Endothelial cell of umbilical vein (primary cell): ENCODE data around the gene KNTC1. TPM values are rescaled to one million over a fixed set of nuclear protein-coding genes. Genes with fewer than 3 reads are reported as not detected.

Source experiments
- BruUV-seq: library from RNA; stranded (reverse); fragments of 400-500 nt; replicated peaks from 2 replicates; lab custom pipeline; 2021; lab: Mats Ljungman, UMichigan
- CTCF ChIA-PET: fragments of 300-600, 350-600 bp; sonication (Branson Sonifier 250); formaldehyde crosslinking; loops from one replicate; lab custom pipeline; 2021; ENCODE audit warnings: antibody characterized with exemption, inconsistent platforms; lab: Charles Lee
- POLR2A ChIA-PET: fragments of 300-600, 350-600 bp; sonication (Branson Sonifier 250); formaldehyde crosslinking; loops from one replicate; lab custom pipeline; 2021; ENCODE audit warnings: antibody characterized with exemption, inconsistent platforms; lab: Charles Lee
- DNase-seq: peaks from one replicate; pipeline ENCODE4 v3.0.0-alpha.2; 2011; ENCODE audit warnings: low read depth, low spot score
- FAIRE-seq: peaks from 2 replicates; lab custom pipeline; 2011; peaks lifted over from hg19 to GRCh38; lab: Jason Lieb, UNC
- H2AFZ ChIP-seq: 2 replicates; pipeline ENCODE4 v1.6.0; 2012; ENCODE audit warnings: low read depth, low read length, control low read depth, inconsistent platforms
- H3K27ac ChIP-seq: 2 replicates; pipeline ENCODE4 v1.5.1; 2011; ENCODE audit warnings: low read depth, mild to moderate bottlenecking, control low read depth, low read length, moderate library complexity; ENCODE audit not compliant: insufficient read depth
- H3K27me3 ChIP-seq, 2 experiments: 2 replicates each; pipeline versions ENCODE4 v1.6.0 to v1.6.1; 2011; ENCODE audit warnings: low read length in 2 of 2, mixed read lengths in 1 of 2; ENCODE audit not compliant: control insufficient read depth in 2 of 2, insufficient read depth in 2 of 2
- H3K36me3 ChIP-seq, 2 experiments: 2 replicates in 1 of 2; 3 replicates in 1 of 2; pipeline ENCODE4 v1.5.1; 2011; ENCODE audit warnings: low read length in 2 of 2, mild to moderate bottlenecking in 1 of 2, moderate library complexity in 1 of 2; ENCODE audit not compliant: control insufficient read depth in 2 of 2, insufficient read depth in 2 of 2; ENCODE audit errors: extremely low read depth in 1 of 2
- H3K4me1 ChIP-seq: 3 replicates; pipeline ENCODE4 v1.5.1; 2011; ENCODE audit warnings: mild to moderate bottlenecking, low read length; ENCODE audit not compliant: control insufficient read depth, insufficient read depth; ENCODE audit errors: extremely low read depth
- H3K4me2 ChIP-seq: 2 replicates; pipeline ENCODE4 v1.6.1; 2011; ENCODE audit warnings: low read length, control low read depth, mixed read lengths; ENCODE audit not compliant: insufficient read depth
- H3K4me3 ChIP-seq, 3 experiments: fragments of 200-600 bp in 1 of 3; sonication (generic), shearing (Covaris generic) in 1 of 3; replicated peaks in 1 of 3; 2 replicates each; pipeline ENCODE4 v1.5.1; 2011 to 2016; ENCODE audit warnings: control low read depth in 3 of 3, low read length in 3 of 3, mild to moderate bottlenecking in 2 of 3, inconsistent platforms in 1 of 3, low read depth in 1 of 3, moderate library complexity in 1 of 3; ENCODE audit not compliant: insufficient read depth in 1 of 3
- H3K79me2 ChIP-seq: 2 replicates; pipeline ENCODE4 v1.6.0; 2012; ENCODE audit warnings: low read length, inconsistent platforms; ENCODE audit not compliant: control insufficient read depth, insufficient read depth
- H3K9ac ChIP-seq: replicated peaks from 2 replicates; pipeline ENCODE3; 2011; ENCODE audit warnings: low read length, control low read depth; ENCODE audit not compliant: insufficient read depth; ENCODE audit errors: extremely low read depth
- H3K9me1 ChIP-seq: replicated peaks from 3 replicates; pipeline ENCODE4 v1.6.0; 2011; ENCODE audit warnings: mild to moderate bottlenecking, low read length; ENCODE audit not compliant: control insufficient read depth, insufficient read depth; ENCODE audit errors: extremely low read depth
- H3K9me3 ChIP-seq: replicated peaks from 2 replicates; pipeline ENCODE4 v1.5.1; 2012; ENCODE audit warnings: low read length, inconsistent platforms; ENCODE audit not compliant: control insufficient read depth, insufficient read depth
- H4K20me1 ChIP-seq: replicated peaks from 2 replicates; pipeline ENCODE3; 2011; ENCODE audit warnings: mild to moderate bottlenecking, low read length; ENCODE audit not compliant: control insufficient read depth, insufficient read depth; ENCODE audit errors: extremely low read depth
- CTCF ChIP-seq, 2 donors: IDR thresholded peaks; 1 replicate in 1 of 2; 2 replicates in 1 of 2; pipeline ENCODE4 v1.5.1; 2011; ENCODE audit warnings: low read length in 2 of 2, mild to moderate bottlenecking in 2 of 2, moderate library complexity in 2 of 2, control low read depth in 1 of 2, inconsistent platforms in 1 of 2, low read depth in 1 of 2; ENCODE audit not compliant: insufficient read depth in 1 of 2; ENCODE audit errors: extremely low read depth in 1 of 2
- EZH2 ChIP-seq: IDR thresholded peaks from 2 replicates; pipeline ENCODE4 v1.6.1; 2012; ENCODE audit warnings: borderline replicate concordance, low read depth, mild to moderate bottlenecking, moderate library complexity, low read length, inconsistent platforms; ENCODE audit not compliant: severe bottlenecking
- FOS ChIP-seq: IDR thresholded peaks from 2 replicates; pipeline ENCODE4 v1.6.1; 2011; ENCODE audit warnings: mild to moderate bottlenecking, low read length, moderate library complexity, borderline replicate concordance; ENCODE audit not compliant: insufficient read depth
- GATA2 ChIP-seq: IDR thresholded peaks from 2 replicates; pipeline ENCODE4 v1.7.0; 2011; ENCODE audit warnings: low read depth, mild to moderate bottlenecking, moderate library complexity, mixed read lengths, low read length; ENCODE audit not compliant: insufficient read length, insufficient read depth
- JUN ChIP-seq: IDR thresholded peaks from 2 replicates; pipeline ENCODE4 v1.6.1; 2011; ENCODE audit warnings: borderline replicate concordance, low read depth; ENCODE audit not compliant: insufficient read length, insufficient read depth
- MAX ChIP-seq: IDR thresholded peaks from 2 replicates; pipeline ENCODE4 v1.6.1; 2011; ENCODE audit not compliant: insufficient read depth, insufficient read length
- MYC ChIP-seq: IDR thresholded peaks from one replicate; pipeline ENCODE4 v1.6.1; 2011; ENCODE audit warnings: mild to moderate bottlenecking, low read depth, low read length
- POLR2A ChIP-seq: IDR thresholded peaks from 2 replicates; pipeline ENCODE4 v1.6.1; 2012; ENCODE audit warnings: low read depth, mild to moderate bottlenecking, control low read depth, low read length
- POLR2AphosphoS5 ChIP-seq: IDR thresholded peaks from 2 replicates; pipeline ENCODE4 v1.6.1; 2012; ENCODE audit warnings: low read depth, mild to moderate bottlenecking, control low read depth, low read length, moderate library complexity; ENCODE audit not compliant: insufficient read depth
- dilution Hi-C: fragments of 300-500 bp; cut with MboI; formaldehyde crosslinking; loops from one replicate; pipeline ENCODE4 v1.15.0; 2019; ENCODE audit warnings: low sequenced_read_pairs; ENCODE audit not compliant: extremely low pct_ligation_motif_present
- intact Hi-C: fragments of 100-400 bp; cut with micrococcal nuclease; formaldehyde crosslinking; loops from one replicate; pipeline ENCODE4 v1.10.0; 2022
- polyA plus RNA-seq, 4 experiments: library from polyadenylated mRNA; depleted of rRNA in 3 of 4; stranded (reverse) in 3 of 4; unstranded in 1 of 4; fragments of >200 nt; gene quantifications; 2 replicates each; pipeline versions ENCODE4 v1.2.1 to v1.2.3, GENCODE V29; 2011 to 2012; ENCODE audit warnings: missing spikeins in 1 of 4
- total RNA-seq: library from RNA; stranded (reverse); gene quantifications from 2 replicates; pipeline ENCODE4 v1.2.3, GENCODE V29; 2021

KNTC1 gene
- total and polyA plus RNA-seq, 2 donors (not counting 3 experiments of a cell fraction or from before 2014, with no cell fraction given) = 15.5 to 52.9 TPM

- no peak overlapping the region for H3K4me2 ChIP-seq
- CTCF ChIA-PET = interaction anchor here (0.6 to 1.6 kb wide), 2 partner anchors 44 to 200 kb away, joined by 3 read pairs; no protein-coding TSS in a partner anchor
- no peaks in the 10 kb centered on the region for H3K79me2 ChIP-seq
- intact Hi-C loops = no loop called here
- no peaks in the 10 kb centered on the region for H3K27me3 ChIP-seq
- TF ChIP-seq MAX (no peak), JUN (no peak), POLR2A (no peak), FOS (no peak), MYC (no peak), POLR2AphosphoS5 (no peak), EZH2 (no peak), GATA2 (no peak), CTCF (IDR thresholded peaks at IDR 0.05; ENCODE audit: extremely low read depth in 1 of 2, insufficient read depth in 1 of 2, low read depth in 1 of 2, low read length in 2 of 2) (no peak)
- H4K20me1 ChIP-seq = no peaks in the 10 kb centered on the region
- H3K9ac ChIP-seq = no peak overlapping the region
- no peaks in the 10 kb centered on the region for H3K9me3 ChIP-seq
- H3K27ac ChIP-seq = no peak overlapping the region
- peaks cover 0 to 11% of the 10 kb centered on the region in 2 experiments for H3K36me3 ChIP-seq
- no peak overlapping the region for H2AFZ ChIP-seq
- no peaks in the 10 kb centered on the region for H3K9me1 ChIP-seq
- POLR2A ChIA-PET = no interaction called here
- dilution Hi-C loops = no loop called here
- BruUV-seq = no TSS peak
- FAIRE-seq (no peak), DNase-seq (no peak)
- no peak overlapping the region for H3K4me3 ChIP-seq
- H3K4me1 ChIP-seq = no peaks in the 10 kb centered on the region
Observed at GRCh38 chr12:122593910-122594309, 66.9 kb downstream of the KNTC1 start.
